ENCODE results near the gene OAT.
A peak's percentile ranks its signal among the peaks of the same experiment; 100 is the strongest.

Gene OAT

GRCh38 chr10:124407456-124407855 is 11.3 kb downstream of the OAT start:
- no peak overlapping the region for H2BK15ac ChIP-seq (ENCODE audit: low read length)
- H3K23ac ChIP-seq (ENCODE audit: low read depth, low read length, poor library complexity): no peak overlapping the region
- H3K9ac ChIP-seq (ENCODE audit: low read depth, low read length, poor library complexity): no peak overlapping the region
- H4K8ac ChIP-seq (ENCODE audit: low read depth, low read length): no peak overlapping the region
- no peak overlapping the region for H3K4me2 ChIP-seq (ENCODE audit: insufficient read depth, low read length, poor library complexity, severe bottlenecking)
- WGBS, 2 donors (ENCODE audit: extremely low coverage in 2 of 2, insufficient read length in 2 of 2, insufficient replicate concordance in 1 of 2): no CpG with 5 or more reads among the region's 2 CpGs
- peaks cover 6 to 75% of the 10 kb centered on the region in 2 donors for H3K36me3 ChIP-seq (replicated peaks in 1 of 2; ENCODE audit: control insufficient read depth in 2 of 2, insufficient read depth in 2 of 2, low read length in 2 of 2)
- no peaks in the 10 kb centered on the region for H3K27me3 ChIP-seq (ENCODE audit: control insufficient read depth in 3 of 3, insufficient read depth in 3 of 3, low read depth in 1 of 3, low read length in 3 of 3)
- no peaks in the 10 kb centered on the region for H3K79me1 ChIP-seq (ENCODE audit: low read depth, low read length)
- no peak overlapping the region for H4K91ac ChIP-seq (ENCODE audit: low read depth, low read length, poor library complexity)
- H2AFZ ChIP-seq (ENCODE audit: low read length): no peak overlapping the region
- no peak overlapping the region for H3K27ac ChIP-seq (replicated peaks; ENCODE audit: low read length)
- no peak overlapping the region for H3K18ac ChIP-seq (ENCODE audit: low read length)
- peaks cover 0 to 2% of the 10 kb centered on the region in 2 donors for H3K9me3 ChIP-seq (replicated peaks in 1 of 2; ENCODE audit: control insufficient read depth in 2 of 2, insufficient read depth in 1 of 2, low read depth in 1 of 2, low read length in 2 of 2)
- H2BK12ac ChIP-seq (ENCODE audit: low read length): no peak overlapping the region
- H2BK120ac ChIP-seq (ENCODE audit: low read depth, low read length): no peak overlapping the region
- H3K4ac ChIP-seq (ENCODE audit: low read length): no peak overlapping the region
- no peak overlapping the region for H2BK5ac ChIP-seq (ENCODE audit: low read length)
- no peak for DNase-seq (ENCODE audit: low spot score)
- no peak overlapping the region for H2AK5ac ChIP-seq (ENCODE audit: low read depth, low read length)
- no peaks in the 10 kb centered on the region for H3K4me1 ChIP-seq (ENCODE audit: control insufficient read depth in 2 of 2, insufficient read depth in 1 of 2, low read depth in 1 of 2, low read length in 2 of 2)
- no peak overlapping the region for H3K4me3 ChIP-seq (ENCODE audit: low read length in 2 of 2)
- no peak overlapping the region for H3K14ac ChIP-seq (ENCODE audit: low read length)

DNA sequence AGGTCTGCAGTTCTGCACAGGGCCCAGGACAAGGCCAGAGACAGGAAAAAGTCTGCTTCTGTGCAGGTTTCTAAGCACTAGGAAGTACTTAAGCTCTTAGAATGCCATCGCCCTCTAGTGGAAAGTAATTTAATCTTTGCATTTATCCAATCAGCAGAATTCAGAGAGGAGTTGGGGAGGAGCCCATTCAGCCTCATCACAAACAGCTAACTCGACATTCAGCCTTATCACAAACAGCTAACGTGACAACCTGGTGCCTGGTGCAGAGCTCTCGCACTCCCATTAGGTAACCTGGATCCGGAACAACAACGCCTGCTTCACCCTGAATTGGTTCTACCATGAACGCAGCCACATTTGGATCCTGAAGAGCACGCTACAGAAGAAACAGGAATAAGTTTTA is 15.2 kb downstream of the OAT start:
- H2BK120ac ChIP-seq (ENCODE audit: low read depth, low read length): no peak overlapping the region
- H4K8ac ChIP-seq (ENCODE audit: low read depth, low read length): no peak overlapping the region
- H2BK12ac ChIP-seq (ENCODE audit: low read length): no peak overlapping the region
- peaks cover 6 to 83% of the 10 kb centered on the region in 2 donors for H3K36me3 ChIP-seq (replicated peaks in 1 of 2; ENCODE audit: control insufficient read depth in 2 of 2, insufficient read depth in 2 of 2, low read length in 2 of 2)
- no peak overlapping the region for H3K18ac ChIP-seq (ENCODE audit: low read length)
- no CpG with 5 or more reads among the region's 8 CpGs for WGBS, 2 donors (ENCODE audit: extremely low coverage in 2 of 2, insufficient read length in 2 of 2, insufficient replicate concordance in 1 of 2)
- H3K4me1 ChIP-seq (ENCODE audit: control insufficient read depth in 2 of 2, insufficient read depth in 1 of 2, low read depth in 1 of 2, low read length in 2 of 2): no peaks in the 10 kb centered on the region
- H3K27me3 ChIP-seq (ENCODE audit: control insufficient read depth in 3 of 3, insufficient read depth in 3 of 3, low read depth in 1 of 3, low read length in 3 of 3): no peaks in the 10 kb centered on the region
- H2BK5ac ChIP-seq (ENCODE audit: low read length): no peak overlapping the region
- no peak overlapping the region for H3K4ac ChIP-seq (ENCODE audit: low read length)
- H3K27ac ChIP-seq (replicated peaks; ENCODE audit: low read length): no peak overlapping the region
- no peak overlapping the region for H3K4me3 ChIP-seq (ENCODE audit: low read length in 2 of 2)
- no peaks in the 10 kb centered on the region for H3K79me1 ChIP-seq (ENCODE audit: low read depth, low read length)
- H3K14ac ChIP-seq (ENCODE audit: low read length): no peak overlapping the region
- no peak overlapping the region for H3K23ac ChIP-seq (ENCODE audit: low read depth, low read length, poor library complexity)
- no peak overlapping the region for H2AFZ ChIP-seq (ENCODE audit: low read length)
- H3K4me2 ChIP-seq (ENCODE audit: insufficient read depth, low read length, poor library complexity, severe bottlenecking): no peak overlapping the region
- H4K91ac ChIP-seq (ENCODE audit: low read depth, low read length, poor library complexity): no peak overlapping the region
- H2AK5ac ChIP-seq (ENCODE audit: low read depth, low read length): no peak overlapping the region
- H2BK15ac ChIP-seq (ENCODE audit: low read length): no peak overlapping the region
- DNase-seq (ENCODE audit: low spot score): peak; percentile 73
- H3K9ac ChIP-seq (ENCODE audit: low read depth, low read length, poor library complexity): no peak overlapping the region
- H3K9me3 ChIP-seq (replicated peaks in 1 of 2; ENCODE audit: control insufficient read depth in 2 of 2, insufficient read depth in 1 of 2, low read depth in 1 of 2, low read length in 2 of 2): no peaks in the 10 kb centered on the region

- no peak overlapping the region for H2BK5ac ChIP-seq (ENCODE audit: low read length)
- H3K4me3 ChIP-seq (ENCODE audit: low read length in 2 of 2): no peak overlapping the region
- no peak overlapping the region for H3K23ac ChIP-seq (ENCODE audit: low read depth, low read length, poor library complexity)
- H3K4me1 ChIP-seq (ENCODE audit: control insufficient read depth in 2 of 2, insufficient read depth in 1 of 2, low read depth in 1 of 2, low read length in 2 of 2): no peaks in the 10 kb centered on the region
- no peak overlapping the region for H2BK15ac ChIP-seq (ENCODE audit: low read length)
- H4K91ac ChIP-seq (ENCODE audit: low read depth, low read length, poor library complexity): no peak overlapping the region
- H2AK5ac ChIP-seq (ENCODE audit: low read depth, low read length): no peak overlapping the region
- H4K8ac ChIP-seq (ENCODE audit: low read depth, low read length): no peak overlapping the region
- no peaks in the 10 kb centered on the region for H3K79me1 ChIP-seq (ENCODE audit: low read depth, low read length)
- H3K9me3 ChIP-seq (replicated peaks in 1 of 2; ENCODE audit: control insufficient read depth in 2 of 2, insufficient read depth in 1 of 2, low read depth in 1 of 2, low read length in 2 of 2): no peaks in the 10 kb centered on the region
- no peak overlapping the region for H3K18ac ChIP-seq (ENCODE audit: low read length)
- H2BK120ac ChIP-seq (ENCODE audit: low read depth, low read length): no peak overlapping the region
- no peak overlapping the region for H3K27ac ChIP-seq (replicated peaks; ENCODE audit: low read length)
- H3K4ac ChIP-seq (ENCODE audit: low read length): no peak overlapping the region
- H3K14ac ChIP-seq (ENCODE audit: low read length): no peak overlapping the region
- no peak overlapping the region for H3K4me2 ChIP-seq (ENCODE audit: insufficient read depth, low read length, poor library complexity, severe bottlenecking)
- WGBS, 2 donors (ENCODE audit: extremely low coverage in 2 of 2, insufficient read length in 2 of 2, insufficient replicate concordance in 1 of 2): no CpG with 5 or more reads among the region's 2 CpGs
- H2AFZ ChIP-seq (ENCODE audit: low read length): no peak overlapping the region
- no peak overlapping the region for H3K9ac ChIP-seq (ENCODE audit: low read depth, low read length, poor library complexity)
- no peak overlapping the region for H2BK12ac ChIP-seq (ENCODE audit: low read length)
- peaks cover 9 to 80% of the 10 kb centered on the region in 2 donors for H3K36me3 ChIP-seq (replicated peaks in 1 of 2; ENCODE audit: control insufficient read depth in 2 of 2, insufficient read depth in 2 of 2, low read length in 2 of 2)
- no peaks in the 10 kb centered on the region for H3K27me3 ChIP-seq (ENCODE audit: control insufficient read depth in 3 of 3, insufficient read depth in 3 of 3, low read depth in 1 of 3, low read length in 3 of 3)
- no peak for DNase-seq (ENCODE audit: low spot score)
Measured at GRCh38 chr10:124402273-124402672, 16.4 kb downstream of the OAT start.

DNA sequence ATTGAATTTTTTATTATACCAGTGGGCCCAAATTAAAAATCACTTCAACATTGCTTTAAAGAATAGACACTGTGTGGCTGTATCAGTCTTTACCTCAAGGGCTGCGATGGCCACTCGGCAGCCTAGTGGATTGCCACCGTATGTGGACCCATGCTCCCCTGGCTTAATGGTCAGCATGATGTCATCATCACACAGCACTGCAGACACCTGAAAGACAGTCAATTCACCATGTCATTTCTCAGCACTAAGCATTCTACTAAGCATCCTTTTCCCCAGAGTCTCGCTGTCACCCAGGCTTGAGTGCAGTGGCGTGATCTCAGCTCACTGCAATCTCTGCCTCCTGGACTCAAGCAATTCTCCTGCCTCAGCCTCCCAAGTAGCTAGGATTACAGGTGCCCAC is 17.1 kb downstream of the OAT start:
- no peak overlapping the region for H3K4me2 ChIP-seq (ENCODE audit: insufficient read depth, low read length, poor library complexity, severe bottlenecking)
- H3K4me1 ChIP-seq (ENCODE audit: control insufficient read depth in 2 of 2, insufficient read depth in 1 of 2, low read depth in 1 of 2, low read length in 2 of 2): no peaks in the 10 kb centered on the region
- H2AK5ac ChIP-seq (ENCODE audit: low read depth, low read length): no peak overlapping the region
- no peaks in the 10 kb centered on the region for H3K27me3 ChIP-seq (ENCODE audit: control insufficient read depth in 3 of 3, insufficient read depth in 3 of 3, low read depth in 1 of 3, low read length in 3 of 3)
- H3K36me3 ChIP-seq (replicated peaks in 1 of 2; ENCODE audit: control insufficient read depth in 2 of 2, insufficient read depth in 2 of 2, low read length in 2 of 2): peaks cover 9 to 79% of the 10 kb centered on the region in 2 donors
- no peak overlapping the region for H2BK120ac ChIP-seq (ENCODE audit: low read depth, low read length)
- no peak overlapping the region for H2BK15ac ChIP-seq (ENCODE audit: low read length)
- no peaks in the 10 kb centered on the region for H3K79me1 ChIP-seq (ENCODE audit: low read depth, low read length)
- H2BK12ac ChIP-seq (ENCODE audit: low read length): no peak overlapping the region
- no peak overlapping the region for H3K14ac ChIP-seq (ENCODE audit: low read length)
- no peak overlapping the region for H3K4me3 ChIP-seq (ENCODE audit: low read length in 2 of 2)
- H4K91ac ChIP-seq (ENCODE audit: low read depth, low read length, poor library complexity): no peak overlapping the region
- H2AFZ ChIP-seq (ENCODE audit: low read length): no peak overlapping the region
- no peak overlapping the region for H3K23ac ChIP-seq (ENCODE audit: low read depth, low read length, poor library complexity)
- H2BK5ac ChIP-seq (ENCODE audit: low read length): no peak overlapping the region
- no peak overlapping the region for H3K9ac ChIP-seq (ENCODE audit: low read depth, low read length, poor library complexity)
- no peaks in the 10 kb centered on the region for H3K9me3 ChIP-seq (replicated peaks in 1 of 2; ENCODE audit: control insufficient read depth in 2 of 2, insufficient read depth in 1 of 2, low read depth in 1 of 2, low read length in 2 of 2)
- no CpG with 5 or more reads among the region's 5 CpGs for WGBS, 2 donors (ENCODE audit: extremely low coverage in 2 of 2, insufficient read length in 2 of 2, insufficient replicate concordance in 1 of 2)
- no peak for DNase-seq (ENCODE audit: low spot score)
- H3K4ac ChIP-seq (ENCODE audit: low read length): no peak overlapping the region
- no peak overlapping the region for H3K18ac ChIP-seq (ENCODE audit: low read length)
- no peak overlapping the region for H3K27ac ChIP-seq (replicated peaks; ENCODE audit: low read length)
- H4K8ac ChIP-seq (ENCODE audit: low read depth, low read length): no peak overlapping the region
